ENCODE data around the gene ARHGAP26.

The ARHGAP26 gene

GRCh38 chr5:142769793-142770649 is at the start of gene ARHGAP26:
Gene ARHGAP26, plus strand, starts transcription at chr5:142770377. Its CDS starts 385 bp downstream, at chr5:142770762.
- peak; percentile 92 to 94 for DNase-seq

DNA sequence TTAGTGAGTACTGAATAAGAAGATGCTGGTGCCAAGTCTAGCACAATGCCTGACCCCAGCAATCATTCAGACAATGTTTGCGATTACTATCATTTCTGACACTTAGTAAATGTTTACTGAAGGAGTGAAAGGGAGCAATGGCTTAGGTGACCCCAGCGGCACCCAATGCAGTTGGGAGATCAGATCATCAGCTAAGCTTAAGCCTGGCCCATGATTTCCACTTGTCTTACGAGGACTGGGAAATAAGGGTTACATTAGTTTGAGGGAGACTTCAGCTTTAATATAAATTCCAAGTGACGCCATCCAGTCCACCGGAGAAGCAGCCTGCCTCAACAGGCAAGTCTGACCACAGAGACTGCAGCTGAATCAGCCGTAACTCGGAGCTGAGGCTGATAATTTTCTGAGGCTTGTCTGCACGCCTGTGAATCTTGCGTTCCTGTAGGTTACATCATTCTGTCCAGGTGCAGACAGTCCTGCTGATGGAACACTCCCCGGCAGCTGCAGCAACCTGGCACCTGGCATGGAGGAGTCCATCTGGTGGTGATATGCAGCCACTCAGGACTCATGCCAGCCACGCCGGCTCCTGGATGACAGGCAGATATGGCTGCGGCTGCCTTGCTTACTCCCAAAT is 49.4 kb upstream of the ARHGAP26 start:
- peak in 1 of 2 experiments; percentile 26 for DNase-seq

DNA sequence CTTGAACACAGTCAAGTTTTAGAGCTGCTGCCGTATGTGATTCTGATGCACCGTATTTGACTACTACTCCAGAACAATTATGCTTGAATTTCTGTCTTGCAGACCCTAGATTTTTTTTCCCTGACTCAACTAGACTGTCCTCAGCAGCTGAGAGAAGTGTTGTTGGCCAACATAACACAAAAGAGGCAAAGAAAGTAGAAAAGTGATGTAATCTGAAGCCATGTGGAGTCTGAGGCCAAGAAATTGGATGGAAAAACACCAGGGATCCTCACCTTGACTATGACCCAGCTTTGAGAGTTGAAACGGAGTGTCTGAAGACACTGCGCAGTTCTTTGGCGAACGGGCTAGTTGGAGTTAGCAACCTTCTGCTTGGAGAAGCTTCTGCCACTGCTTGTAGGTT is 48.0 kb upstream of the ARHGAP26 start:
- DNase-seq, result no peak

DNA sequence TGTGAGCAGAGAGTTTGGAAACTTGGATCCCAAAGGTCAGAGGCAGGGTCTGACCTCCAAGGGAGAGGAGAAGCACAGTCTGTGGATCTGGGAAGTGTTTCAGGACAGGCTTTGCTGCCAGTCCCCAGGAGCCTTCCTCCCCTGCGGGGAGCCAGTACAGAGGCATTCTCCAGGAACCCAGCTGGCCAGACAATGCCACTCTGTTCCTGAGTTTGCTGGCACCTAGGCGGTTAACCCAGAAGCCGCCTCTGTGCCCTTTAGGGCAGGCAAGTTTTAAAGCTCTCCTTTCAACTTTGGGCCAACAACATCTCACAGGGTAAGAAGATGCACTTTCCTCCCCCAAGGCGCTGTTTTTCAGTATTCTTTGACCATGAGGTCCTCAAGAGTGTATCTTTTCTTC is 47.3 kb upstream of the ARHGAP26 start:
- no peak for DNase-seq

DNA sequence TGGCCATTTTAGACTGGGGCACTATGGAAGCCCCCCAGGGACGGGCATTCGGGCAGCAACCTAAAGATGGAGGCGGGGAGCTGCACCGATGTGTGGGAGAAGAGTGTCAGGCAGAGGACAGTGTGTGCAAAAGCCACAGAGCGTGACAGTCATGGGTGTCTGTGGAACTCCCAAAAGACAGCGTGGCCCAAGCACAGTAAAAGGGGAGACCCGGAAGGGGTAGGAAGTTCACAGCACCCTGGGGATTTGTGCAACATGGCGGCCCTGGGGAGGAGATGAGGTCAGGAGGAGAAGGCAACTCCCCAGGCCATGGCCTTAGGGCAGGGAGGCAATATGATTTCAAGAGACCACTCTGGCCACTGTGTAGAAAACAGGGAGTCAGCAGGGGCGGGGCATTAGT is 45.4 kb upstream of the ARHGAP26 start:
- no peak for DNase-seq

- DNase-seq, result no peak
These were observed 44.7 kb upstream of the ARHGAP26 start for GRCh38 chr5:142725231-142726187.

DNA sequence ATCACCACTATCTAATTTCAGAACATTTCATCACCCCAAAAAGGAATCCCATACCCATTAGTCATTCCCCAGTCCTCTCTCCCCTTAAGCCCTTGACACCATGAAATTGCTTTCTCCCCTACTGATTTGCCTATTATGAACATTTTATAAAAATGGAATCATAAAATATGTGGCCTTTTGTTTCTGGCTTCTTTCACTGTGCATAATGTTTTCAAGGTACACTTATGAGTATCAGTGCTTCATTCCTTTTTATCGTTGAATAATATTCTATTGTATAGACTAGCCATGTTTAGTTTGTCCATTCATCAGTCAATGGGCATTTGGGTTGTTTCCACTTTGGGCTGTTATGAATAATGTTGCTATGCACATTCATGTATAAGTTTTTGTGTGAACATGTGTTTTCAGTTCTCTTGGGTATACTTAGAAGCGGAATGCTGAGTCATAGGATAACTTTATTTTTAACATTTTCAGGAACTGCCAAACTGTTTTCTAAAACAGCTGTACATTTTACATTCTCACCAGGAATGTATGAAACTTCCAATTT is 43.9 kb upstream of the ARHGAP26 start:
- DNase-seq, result no peak

GRCh38 chr5:142727735-142728047 is 42.5 kb upstream of the ARHGAP26 start:
- no peak for DNase-seq

GRCh38 chr5:142735323-142736246 is 34.6 kb upstream of the ARHGAP26 start:
- DNase-seq, result no peak

- DNase-seq, result no peak
These were observed 33.9 kb upstream of the ARHGAP26 start for GRCh38 chr5:142736247-142736632.

GRCh38 chr5:142737179-142737578 is 33.0 kb upstream of the ARHGAP26 start:
- no peak for DNase-seq

DNA sequence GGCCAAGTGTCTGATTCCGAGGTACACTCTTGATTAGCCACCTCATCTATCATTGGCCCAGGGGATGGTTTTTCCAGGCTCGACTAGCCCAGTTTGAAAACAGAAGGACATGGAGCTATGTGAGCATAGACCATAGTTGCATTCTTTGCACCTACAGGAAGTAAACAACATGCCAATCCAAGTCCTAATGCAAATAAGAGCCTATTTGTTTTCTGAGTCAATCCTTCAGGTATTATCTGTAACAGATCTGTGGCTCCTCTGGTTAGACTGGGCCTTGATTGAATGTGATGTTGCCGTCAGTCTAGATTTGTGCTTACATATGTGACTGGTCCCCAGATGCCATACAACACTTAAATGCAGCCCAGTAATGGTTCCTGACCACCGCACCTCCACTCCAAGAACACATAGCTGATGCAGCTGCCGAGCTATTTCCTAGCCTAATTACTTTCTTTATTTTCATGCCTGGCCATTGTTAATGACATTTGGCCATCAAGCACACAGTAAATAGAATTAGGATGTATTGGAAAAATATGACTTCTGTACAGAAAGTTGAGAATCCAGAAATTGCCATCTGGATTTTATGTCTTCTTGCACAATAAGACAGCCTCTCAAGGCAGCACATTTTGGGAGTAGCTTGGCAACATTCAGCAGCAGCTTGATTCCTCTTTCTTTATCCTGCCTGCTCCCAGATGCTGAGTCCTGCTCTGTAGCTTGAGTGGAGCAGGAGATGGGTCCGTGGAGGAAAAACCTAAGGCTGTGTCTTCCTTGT is 29.5 kb upstream of the ARHGAP26 start:
- DNase-seq, result no peak

DNA sequence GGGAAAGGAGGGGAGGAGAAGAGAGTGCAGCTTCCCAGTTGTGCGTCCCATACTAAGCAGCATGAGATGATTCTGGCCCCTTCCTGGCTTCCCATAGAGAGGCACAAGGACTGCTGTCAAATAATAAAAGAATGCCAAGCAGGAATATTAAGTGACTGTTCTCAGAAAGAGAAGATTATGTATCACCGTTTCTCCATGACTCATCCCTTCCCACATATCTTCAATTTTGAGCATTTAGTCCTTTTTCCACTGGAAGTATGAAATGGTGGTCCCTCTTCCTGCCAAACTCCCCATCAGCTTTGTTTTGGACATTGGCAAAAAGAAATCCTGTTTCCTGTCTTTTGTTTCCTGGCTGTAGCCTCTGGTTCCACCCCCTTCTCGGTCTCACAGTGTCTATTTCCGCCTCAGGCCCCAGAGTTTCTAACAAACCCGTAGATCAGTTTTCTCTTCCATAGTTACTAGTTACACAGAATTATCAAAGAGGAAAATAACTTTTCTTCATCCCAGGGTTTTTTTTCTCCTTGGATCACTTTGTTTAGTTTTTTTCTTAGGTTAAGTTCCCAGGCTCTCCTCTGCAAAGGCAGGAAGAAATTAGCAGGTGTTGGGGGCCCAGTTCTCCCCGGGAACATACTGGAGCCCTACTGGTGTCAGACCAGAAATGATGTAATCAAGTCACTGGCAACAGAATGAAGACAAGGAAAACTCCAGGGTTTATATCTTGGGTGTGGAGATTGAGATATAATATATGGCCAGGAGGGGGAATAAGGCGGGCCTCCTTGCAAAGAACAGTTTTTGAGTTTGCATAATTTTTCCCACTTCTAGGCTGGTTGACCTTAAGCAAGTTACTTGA is 26.4 kb upstream of the ARHGAP26 start:
- no peak for DNase-seq

DNA sequence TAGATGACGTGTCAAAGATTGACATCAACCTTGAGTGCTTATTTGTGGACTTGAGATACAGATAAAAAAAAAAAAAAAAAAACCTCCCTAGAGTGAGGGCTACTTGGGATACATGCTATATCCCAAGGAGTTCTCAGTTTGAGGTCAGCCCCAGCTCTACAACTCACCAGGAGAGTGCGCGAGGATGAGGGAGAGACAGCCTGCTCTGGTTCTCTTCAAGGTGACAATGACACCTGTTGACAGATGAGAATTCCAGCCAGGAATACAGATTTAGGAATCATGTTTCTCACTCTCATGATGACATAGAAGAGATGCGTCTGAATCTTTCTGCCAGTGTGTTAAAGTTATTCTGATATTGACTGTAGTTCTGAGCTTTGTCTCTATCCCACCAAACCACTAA is 24.9 kb upstream of the ARHGAP26 start:
- no peak for DNase-seq

GRCh38 chr5:142746532-142747433 is 23.4 kb upstream of the ARHGAP26 start:
- DNase-seq, result no peak

DNA sequence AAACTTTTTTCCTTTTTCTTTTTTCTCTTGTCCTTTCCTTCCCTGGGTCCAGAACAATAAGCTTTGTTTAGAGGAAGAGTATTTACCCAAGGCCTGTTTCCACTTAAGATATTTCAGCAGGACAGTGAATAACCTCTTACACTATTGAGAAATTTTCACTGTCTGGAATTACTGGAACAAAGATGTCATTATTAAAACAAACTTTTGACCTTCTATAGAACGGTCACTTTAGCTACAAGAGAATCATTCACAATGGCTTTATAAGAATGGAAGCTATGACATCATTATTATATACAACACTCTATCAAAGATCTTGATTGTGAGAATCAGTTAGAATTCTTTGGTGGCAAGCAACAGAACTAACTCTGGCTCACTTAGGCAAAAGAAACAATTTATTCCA is 22.0 kb upstream of the ARHGAP26 start:
- no peak for DNase-seq

GRCh38 chr5:142748568-142749249 is 21.5 kb upstream of the ARHGAP26 start:
- peak in 1 of 2 experiments; percentile 33 for DNase-seq

GRCh38 chr5:142749321-142749720 is 20.9 kb upstream of the ARHGAP26 start:
- DNase-seq, result no peak

All from NCI-H524 (cell line).